RWPE1 (cell line): Measurements from ENCODE around the gene KHDC1L.
"Not testable (repeated sequence)": the region's sequence is repeated elsewhere in the genome, so short reads cannot be mapped to it uniquely, and the experiment has no call there.

Source experiments
- CTCF ChIA-PET: fragments of 350-600 bp; sonication (Branson Sonifier 250); formaldehyde crosslinking; extraction: SDS; loops from one replicate; lab custom pipeline; 2021; lab: Yijun Ruan, JAX
- POLR2A ChIA-PET: fragments of 400-600 bp; formaldehyde crosslinking; extraction: SDS; loops from one replicate; lab custom pipeline; 2020; ENCODE audit warnings: antibody characterized with exemption; ENCODE audit not compliant: low non-redundant PET; lab: Yijun Ruan, JAX
- DNase-seq: peaks from one replicate; pipeline ENCODE4 v3.0.0; 2012; ENCODE audit warnings: low spot score
- H3K27ac ChIP-seq: fragments of 450-650 bp; 2 replicates; pipeline ENCODE4 v1.5.1; 2017
- TF ChIP-seq, protein P1 (sequence below): fragments of 450-650 bp; conservative IDR thresholded peaks from 2 replicates; pipeline ENCODE4 v1.5.1; 2017; ENCODE audit warnings: low read depth, mild to moderate bottlenecking

KHDC1L gene

GRCh38 chr6:73225396-73225795, at the start of gene KHDC1L:
Gene KHDC1L (minus strand): TSS chr6:73225496. CDS start chr6:73225408, 88 bp downstream.
- TF ChIP-seq, protein P1, sequence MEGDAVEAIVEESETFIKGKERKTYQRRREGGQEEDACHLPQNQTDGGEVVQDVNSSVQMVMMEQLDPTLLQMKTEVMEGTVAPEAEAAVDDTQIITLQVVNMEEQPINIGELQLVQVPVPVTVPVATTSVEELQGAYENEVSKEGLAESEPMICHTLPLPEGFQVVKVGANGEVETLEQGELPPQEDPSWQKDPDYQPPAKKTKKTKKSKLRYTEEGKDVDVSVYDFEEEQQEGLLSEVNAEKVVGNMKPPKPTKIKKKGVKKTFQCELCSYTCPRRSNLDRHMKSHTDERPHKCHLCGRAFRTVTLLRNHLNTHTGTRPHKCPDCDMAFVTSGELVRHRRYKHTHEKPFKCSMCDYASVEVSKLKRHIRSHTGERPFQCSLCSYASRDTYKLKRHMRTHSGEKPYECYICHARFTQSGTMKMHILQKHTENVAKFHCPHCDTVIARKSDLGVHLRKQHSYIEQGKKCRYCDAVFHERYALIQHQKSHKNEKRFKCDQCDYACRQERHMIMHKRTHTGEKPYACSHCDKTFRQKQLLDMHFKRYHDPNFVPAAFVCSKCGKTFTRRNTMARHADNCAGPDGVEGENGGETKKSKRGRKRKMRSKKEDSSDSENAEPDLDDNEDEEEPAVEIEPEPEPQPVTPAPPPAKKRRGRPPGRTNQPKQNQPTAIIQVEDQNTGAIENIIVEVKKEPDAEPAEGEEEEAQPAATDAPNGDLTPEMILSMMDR: no peak
- H3K27ac ChIP-seq: no peak within 1 kb of the TSS
- no peak for DNase-seq
- POLR2A ChIA-PET: no interaction called here
- CTCF ChIA-PET: no interaction called here

DNA sequence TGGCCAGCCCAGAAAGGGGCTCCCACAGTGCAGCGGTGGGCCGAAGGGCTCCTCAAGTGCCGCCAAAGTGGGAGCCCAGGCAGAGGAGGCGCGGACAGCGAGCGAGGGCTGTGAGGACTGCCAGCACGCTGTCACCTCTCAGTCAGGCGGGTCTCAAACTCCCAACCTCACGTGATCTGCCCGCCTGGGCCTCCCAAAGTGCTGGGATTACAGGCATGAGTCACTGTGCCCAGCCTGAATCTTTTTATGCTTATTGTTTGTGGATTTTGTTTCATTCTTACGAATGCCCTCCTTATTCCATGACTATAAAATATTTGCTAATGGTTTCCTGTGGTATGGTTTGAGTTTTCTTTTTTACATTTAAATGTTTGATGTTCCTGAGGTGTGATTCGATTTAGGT, 44.0 kb upstream of the KHDC1L start:
- POLR2A ChIA-PET, H3K27ac ChIP-seq, CTCF ChIA-PET, DNase-seq: not testable (repeated sequence)

DNA sequence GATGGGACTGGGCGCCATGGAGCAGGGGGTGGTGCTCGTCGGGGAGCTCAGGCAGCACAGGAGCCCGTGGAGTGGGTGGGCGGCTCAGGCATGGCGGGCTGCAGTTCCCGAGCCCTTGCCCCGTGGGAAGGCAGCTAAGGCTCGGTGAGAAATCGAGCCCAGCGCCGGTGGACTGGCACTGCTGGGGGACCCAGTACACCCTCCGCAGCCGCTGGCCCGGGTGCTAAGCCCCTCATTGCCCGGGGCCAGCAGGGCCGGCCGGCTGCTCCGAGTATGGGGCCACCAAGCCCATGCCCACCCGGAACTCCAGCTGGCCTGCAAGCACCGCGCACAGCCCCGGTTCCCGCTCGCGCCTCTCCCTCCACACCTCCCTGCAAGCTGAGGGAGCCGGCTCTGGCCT, 43.6 kb upstream of the KHDC1L start:
- CTCF ChIA-PET, H3K27ac ChIP-seq, POLR2A ChIA-PET, DNase-seq: not testable (repeated sequence)

DNA sequence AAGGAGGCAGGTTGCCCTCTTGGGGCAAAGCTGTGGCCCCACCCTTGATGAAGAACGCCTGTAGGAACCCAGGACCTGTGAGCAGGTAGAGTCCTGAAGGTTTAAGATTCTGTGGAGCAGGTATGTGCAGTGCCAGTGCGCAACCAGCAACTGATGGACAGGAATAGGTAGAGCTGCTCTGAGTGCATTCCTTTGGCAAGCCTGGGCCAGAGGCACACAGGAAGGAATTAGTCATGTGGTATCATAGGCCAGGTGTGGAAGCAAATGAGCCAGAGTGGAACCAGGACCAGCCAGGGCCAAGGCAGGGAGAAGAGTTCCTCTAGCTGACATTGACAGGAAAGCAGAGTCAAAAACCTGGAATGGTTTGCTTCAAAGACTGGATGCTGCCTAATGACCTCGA, 39.1 kb upstream of the KHDC1L start:
- CTCF ChIA-PET: interaction anchor here (0.5 to 1.1 kb wide), 2 partner anchors 10 to 125 kb away, joined by 3 to 4 read pairs; no protein-coding TSS in a partner anchor
- H3K27ac ChIP-seq: peak overlapping the region; percentile 87
- DNase-seq: peak; percentile 94
- TF ChIP-seq, protein P1: no peak
- POLR2A ChIA-PET: interaction anchor here (1.2 kb wide), 1 partner anchor 45 kb away, joined by 3 read pairs; no protein-coding TSS in a partner anchor

GRCh38 chr6:73263570-73263909, 38.2 kb upstream of the KHDC1L start:
- peak overlapping the region; percentile 87 for H3K27ac ChIP-seq
- TF ChIP-seq, protein P1: no peak
- POLR2A ChIA-PET: interaction anchor here (1.2 kb wide), 1 partner anchor 46 kb away, joined by 3 read pairs; no protein-coding TSS in a partner anchor
- CTCF ChIA-PET: interaction anchor here (1.1 kb wide), 1 partner anchor 125 kb away, joined by 3 read pairs; no protein-coding TSS in a partner anchor
- no peak for DNase-seq

- TF ChIP-seq, protein P1: no peak
- ChIA-PET POLR2A (no interaction called here), CTCF (interaction anchor here (0.6 kb wide), 1 partner anchor 468 kb away, joined by 3 read pairs; no protein-coding TSS in a partner anchor)
- peak within 1 kb of the TSS; percentile 87 for H3K27ac ChIP-seq
- peak; percentile 53 for DNase-seq
These were observed 37.6 kb upstream of the KHDC1L start, which contains the start of gene KHDC1 for GRCh38 chr6:73262671-73263569. Gene KHDC1 (minus strand): TSS chr6:73263196. CDS start chr6:73242517, 20,679 bp downstream.

DNA sequence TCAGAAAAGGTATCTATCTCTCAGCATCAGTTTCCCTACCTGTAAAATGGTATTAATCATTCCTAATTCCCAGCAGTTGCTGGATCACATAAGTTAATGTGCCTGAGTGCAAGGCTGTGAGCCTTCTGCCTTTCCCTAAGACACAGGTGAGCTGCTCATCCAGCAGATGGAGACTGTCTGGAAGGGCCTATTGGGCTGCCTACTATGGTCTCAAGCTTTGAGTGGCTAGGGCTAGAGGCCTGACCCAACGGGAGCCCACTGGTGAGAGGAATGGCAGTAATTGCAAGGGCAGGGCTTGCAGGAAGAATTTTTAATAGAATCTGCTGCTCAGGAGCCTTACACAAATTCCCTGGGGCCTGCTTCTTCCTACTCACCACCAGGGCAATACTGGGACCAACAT, 33.4 kb upstream of the KHDC1L start:
- TF ChIP-seq, protein P1: no peak
- ChIA-PET POLR2A (no interaction called here), CTCF (no interaction called here)
- no peak for DNase-seq
- H3K27ac ChIP-seq: no peak overlapping the region

GRCh38 chr6:73254323-73254722, 29.0 kb upstream of the KHDC1L start:
- H3K27ac ChIP-seq, POLR2A ChIA-PET, DNase-seq: not testable (repeated sequence)
- CTCF ChIA-PET: interaction anchor here (0.7 to 0.8 kb wide), 2 partner anchors 10 to 25 kb away, joined by 4 to 5 read pairs; no protein-coding TSS in a partner anchor
